SH-SY5Y (cell line): ENCODE data around the gene HLA-C.

Source experiments
- GATA2 ChIP-seq: IDR thresholded peaks from 2 replicates; pipeline ENCODE4 v1.6.1; 2011; ENCODE audit warnings: mild to moderate bottlenecking, low read depth, low read length
- GATA3 ChIP-seq: IDR thresholded peaks from 2 replicates; pipeline ENCODE4 v1.6.1; 2011; ENCODE audit warnings: low read depth, mild to moderate bottlenecking, low read length, moderate library complexity

DNA sequence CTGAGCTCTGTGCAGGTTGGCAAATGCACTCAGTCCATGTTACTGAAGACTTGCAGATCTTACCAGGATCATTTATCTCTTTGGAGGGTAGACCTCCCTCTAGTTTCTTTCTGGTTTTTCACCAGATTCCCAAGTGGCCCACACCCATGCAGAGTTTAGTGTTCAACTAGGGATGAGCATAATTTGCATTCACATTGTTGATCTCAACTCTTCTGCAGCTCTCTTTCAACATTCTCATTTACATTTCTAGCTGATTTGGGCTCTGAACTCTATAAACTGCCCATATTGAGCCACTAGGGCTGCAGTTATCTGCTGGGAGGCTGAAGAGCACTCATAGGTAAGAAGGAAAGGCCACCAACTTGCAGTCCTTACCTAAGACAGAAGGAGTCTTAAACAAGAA is 17.9 kb upstream of the HLA-C start:
- TF ChIP-seq GATA2, result no peak
- no peak for TF ChIP-seq GATA3
